DMS 273 (cell line): ENCODE results near the gene SRP68.
A peak's percentile ranks its signal among the peaks of the same experiment; 100 is the strongest.
"Not testable (repeated sequence)": the region's sequence is repeated elsewhere in the genome, so short reads cannot be mapped to it uniquely, and the experiment has no call there.

Experiments used
- DNase-seq: peaks from one replicate; lab custom pipeline; 2025; ENCODE audit not compliant: unreplicated experiment; lab: John Stamatoyannopoulos, UW

Gene SRP68

GRCh38 chr17:76046064-76046463 is 26.3 kb downstream of the SRP68 start:
- no peak for DNase-seq

GRCh38 chr17:76044475-76045007 is 27.8 kb downstream of the SRP68 start:
- not testable (repeated sequence) for DNase-seq

GRCh38 chr17:76042868-76043267 is 29.4 kb downstream of the SRP68 start:
- not testable (repeated sequence) for DNase-seq

GRCh38 chr17:76040376-76040775 is 31.9 kb downstream of the SRP68 start:
- DNase-seq, result no peak

- DNase-seq, result no peak
Observed at GRCh38 chr17:76039121-76039520, 33.2 kb downstream of the SRP68 start.

GRCh38 chr17:76038050-76038449 is 34.3 kb downstream of the SRP68 start:
- no peak for DNase-seq

GRCh38 chr17:76036497-76037261 is 35.6 kb downstream of the SRP68 start:
- no peak for DNase-seq

GRCh38 chr17:76034428-76035350 is 37.6 kb downstream of the SRP68 start:
- peak; percentile 78 for DNase-seq

GRCh38 chr17:76033139-76033538 is 39.2 kb downstream of the SRP68 start:
- DNase-seq, result no peak

- DNase-seq, result no peak
Observed at GRCh38 chr17:76032780-76033108, 39.6 kb downstream of the SRP68 start.

GRCh38 chr17:76032073-76032779 is 40.1 kb downstream of the SRP68 start:
- peak; percentile 90 for DNase-seq

GRCh38 chr17:76027159-76027839 is 45.0 kb downstream of the SRP68 start, which contains the start of gene EVPL:
TSS of gene EVPL (minus strand) at chr17:76027306. CDS start at chr17:76027198, 108 bp downstream.
- no peak for DNase-seq

- no peak for DNase-seq
Observed at GRCh38 chr17:76026714-76027158, 45.6 kb downstream of the SRP68 start.

GRCh38 chr17:76025294-76025693 is 47.0 kb downstream of the SRP68 start:
- no peak for DNase-seq

GRCh38 chr17:76024353-76024752 is 48.0 kb downstream of the SRP68 start:
- no peak for DNase-seq

GRCh38 chr17:76023900-76024237 is 48.4 kb downstream of the SRP68 start:
- DNase-seq, result no peak

- no peak for DNase-seq
Observed at GRCh38 chr17:76022973-76023899, 49.1 kb downstream of the SRP68 start.

GRCh38 chr17:76022285-76022684 is 50.0 kb downstream of the SRP68 start:
- no peak for DNase-seq

- no peak for DNase-seq
Observed at GRCh38 chr17:76019833-76020467, 52.4 kb downstream of the SRP68 start.
